Measurements from ENCODE around the gene PTPN14.

DNA sequence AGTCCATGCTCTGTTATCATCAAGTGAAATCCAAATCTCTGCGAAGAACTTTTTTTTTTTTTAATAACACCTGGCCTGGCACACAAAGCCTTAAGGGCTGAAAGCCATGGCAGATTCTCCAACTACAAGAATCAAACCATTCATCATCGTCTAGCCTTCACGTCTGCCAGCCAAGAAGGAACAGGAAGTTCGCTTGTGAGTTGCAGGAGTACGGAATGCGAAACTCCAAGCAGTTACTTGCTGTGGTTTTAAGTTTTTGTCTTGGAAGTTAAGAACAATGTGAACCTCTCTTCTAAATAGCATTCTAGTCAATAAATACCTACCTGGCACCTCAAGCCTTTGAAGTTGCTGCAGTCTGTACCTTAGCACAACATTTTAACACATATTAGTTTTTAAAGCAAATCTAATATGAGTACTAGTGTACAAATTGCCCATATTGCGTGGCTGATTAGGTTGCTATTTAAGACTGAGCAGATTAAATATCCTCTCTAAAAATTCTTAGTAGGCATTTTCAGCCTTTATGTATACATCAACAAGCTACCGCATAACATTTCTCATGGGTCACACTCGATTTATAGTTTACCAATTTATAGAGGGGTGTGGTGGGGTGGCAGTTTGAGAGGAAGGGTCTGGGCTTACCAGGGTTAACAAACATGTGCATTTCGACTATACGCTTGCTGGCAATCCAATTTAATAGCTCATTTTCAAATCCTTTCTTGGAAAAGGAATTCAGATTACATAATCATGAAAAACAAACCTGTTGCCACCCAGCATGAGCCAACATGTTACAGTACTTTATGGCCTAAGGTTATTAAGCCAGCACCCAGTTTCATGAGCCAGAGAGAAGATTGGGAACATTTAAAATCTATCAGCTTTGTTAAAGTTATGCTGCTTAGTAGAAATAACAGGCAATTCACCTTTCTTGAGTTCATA, 22.2 kb upstream of the PTPN14 start:
- TF ChIP-seq, protein P1, sequence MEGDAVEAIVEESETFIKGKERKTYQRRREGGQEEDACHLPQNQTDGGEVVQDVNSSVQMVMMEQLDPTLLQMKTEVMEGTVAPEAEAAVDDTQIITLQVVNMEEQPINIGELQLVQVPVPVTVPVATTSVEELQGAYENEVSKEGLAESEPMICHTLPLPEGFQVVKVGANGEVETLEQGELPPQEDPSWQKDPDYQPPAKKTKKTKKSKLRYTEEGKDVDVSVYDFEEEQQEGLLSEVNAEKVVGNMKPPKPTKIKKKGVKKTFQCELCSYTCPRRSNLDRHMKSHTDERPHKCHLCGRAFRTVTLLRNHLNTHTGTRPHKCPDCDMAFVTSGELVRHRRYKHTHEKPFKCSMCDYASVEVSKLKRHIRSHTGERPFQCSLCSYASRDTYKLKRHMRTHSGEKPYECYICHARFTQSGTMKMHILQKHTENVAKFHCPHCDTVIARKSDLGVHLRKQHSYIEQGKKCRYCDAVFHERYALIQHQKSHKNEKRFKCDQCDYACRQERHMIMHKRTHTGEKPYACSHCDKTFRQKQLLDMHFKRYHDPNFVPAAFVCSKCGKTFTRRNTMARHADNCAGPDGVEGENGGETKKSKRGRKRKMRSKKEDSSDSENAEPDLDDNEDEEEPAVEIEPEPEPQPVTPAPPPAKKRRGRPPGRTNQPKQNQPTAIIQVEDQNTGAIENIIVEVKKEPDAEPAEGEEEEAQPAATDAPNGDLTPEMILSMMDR (IDR thresholded peaks at IDR 0.05): no peak
- TF ChIP-seq, protein P2, sequence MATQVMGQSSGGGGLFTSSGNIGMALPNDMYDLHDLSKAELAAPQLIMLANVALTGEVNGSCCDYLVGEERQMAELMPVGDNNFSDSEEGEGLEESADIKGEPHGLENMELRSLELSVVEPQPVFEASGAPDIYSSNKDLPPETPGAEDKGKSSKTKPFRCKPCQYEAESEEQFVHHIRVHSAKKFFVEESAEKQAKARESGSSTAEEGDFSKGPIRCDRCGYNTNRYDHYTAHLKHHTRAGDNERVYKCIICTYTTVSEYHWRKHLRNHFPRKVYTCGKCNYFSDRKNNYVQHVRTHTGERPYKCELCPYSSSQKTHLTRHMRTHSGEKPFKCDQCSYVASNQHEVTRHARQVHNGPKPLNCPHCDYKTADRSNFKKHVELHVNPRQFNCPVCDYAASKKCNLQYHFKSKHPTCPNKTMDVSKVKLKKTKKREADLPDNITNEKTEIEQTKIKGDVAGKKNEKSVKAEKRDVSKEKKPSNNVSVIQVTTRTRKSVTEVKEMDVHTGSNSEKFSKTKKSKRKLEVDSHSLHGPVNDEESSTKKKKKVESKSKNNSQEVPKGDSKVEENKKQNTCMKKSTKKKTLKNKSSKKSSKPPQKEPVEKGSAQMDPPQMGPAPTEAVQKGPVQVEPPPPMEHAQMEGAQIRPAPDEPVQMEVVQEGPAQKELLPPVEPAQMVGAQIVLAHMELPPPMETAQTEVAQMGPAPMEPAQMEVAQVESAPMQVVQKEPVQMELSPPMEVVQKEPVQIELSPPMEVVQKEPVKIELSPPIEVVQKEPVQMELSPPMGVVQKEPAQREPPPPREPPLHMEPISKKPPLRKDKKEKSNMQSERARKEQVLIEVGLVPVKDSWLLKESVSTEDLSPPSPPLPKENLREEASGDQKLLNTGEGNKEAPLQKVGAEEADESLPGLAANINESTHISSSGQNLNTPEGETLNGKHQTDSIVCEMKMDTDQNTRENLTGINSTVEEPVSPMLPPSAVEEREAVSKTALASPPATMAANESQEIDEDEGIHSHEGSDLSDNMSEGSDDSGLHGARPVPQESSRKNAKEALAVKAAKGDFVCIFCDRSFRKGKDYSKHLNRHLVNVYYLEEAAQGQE (IDR thresholded peaks at IDR 0.05; ENCODE audit: insufficient read depth in 1 of 2, low read depth in 2 of 2, low read length in 1 of 2): no peak
- no peak for TF ChIP-seq TCF7L2 (IDR thresholded peaks at IDR 0.05; ENCODE audit: low read depth, low read length)
- TF ChIP-seq SIN3A (IDR thresholded peaks at IDR 0.05; ENCODE audit: borderline replicate concordance, insufficient read depth, low read depth, low read length): no peak

Data from Panc1 (cell line).